Measurements from ENCODE around the gene TMCO2. TPM values are rescaled to one million over a fixed set of nuclear protein-coding genes. Genes with fewer than 3 reads are reported as not detected.
A peak's percentile ranks its signal among the peaks of the same experiment; 100 is the strongest.

TMCO2 gene
- total and polyA plus RNA-seq, 10 of the 15 experiments (the other 5 are each of a cell fraction or from before 2014, with no cell fraction given): not detected

DNA sequence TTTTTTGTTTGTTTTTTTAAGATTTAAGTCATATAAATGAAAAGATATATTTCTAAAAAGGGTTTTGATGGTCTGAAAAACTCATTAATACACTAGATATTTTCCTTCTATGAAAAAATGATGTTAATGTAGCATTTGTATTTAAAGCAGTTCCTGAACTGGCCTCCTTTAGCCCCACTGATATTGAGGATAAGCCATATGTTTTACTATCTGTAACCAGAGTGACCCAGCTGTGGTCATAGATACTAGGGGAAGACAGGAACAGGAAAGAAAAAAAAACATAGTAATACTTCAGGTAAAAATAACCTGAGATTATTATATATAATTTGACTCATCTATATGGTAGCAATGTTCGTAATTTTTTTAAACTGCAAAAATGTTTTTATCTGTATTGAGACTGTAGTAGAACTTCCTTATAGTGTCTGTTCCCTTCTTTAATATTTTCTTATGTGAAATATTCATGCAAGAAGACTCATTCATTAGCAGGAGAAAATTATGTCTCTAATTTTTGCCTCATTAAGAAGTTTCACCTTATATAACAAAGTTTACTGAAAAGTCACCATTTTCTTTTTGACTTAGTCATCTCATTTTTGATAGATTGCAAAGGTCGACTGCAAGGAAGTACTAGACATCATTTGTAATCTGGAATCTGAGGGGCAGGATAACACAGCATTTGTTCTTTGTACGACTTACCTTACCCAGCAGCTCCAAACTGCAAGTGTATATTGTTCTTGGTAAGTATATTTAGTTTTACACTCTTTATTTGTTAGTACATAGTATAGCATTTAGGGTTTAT is 25.6 kb upstream of the TMCO2 start (continued):
- TF ChIP-seq, protein P1, sequence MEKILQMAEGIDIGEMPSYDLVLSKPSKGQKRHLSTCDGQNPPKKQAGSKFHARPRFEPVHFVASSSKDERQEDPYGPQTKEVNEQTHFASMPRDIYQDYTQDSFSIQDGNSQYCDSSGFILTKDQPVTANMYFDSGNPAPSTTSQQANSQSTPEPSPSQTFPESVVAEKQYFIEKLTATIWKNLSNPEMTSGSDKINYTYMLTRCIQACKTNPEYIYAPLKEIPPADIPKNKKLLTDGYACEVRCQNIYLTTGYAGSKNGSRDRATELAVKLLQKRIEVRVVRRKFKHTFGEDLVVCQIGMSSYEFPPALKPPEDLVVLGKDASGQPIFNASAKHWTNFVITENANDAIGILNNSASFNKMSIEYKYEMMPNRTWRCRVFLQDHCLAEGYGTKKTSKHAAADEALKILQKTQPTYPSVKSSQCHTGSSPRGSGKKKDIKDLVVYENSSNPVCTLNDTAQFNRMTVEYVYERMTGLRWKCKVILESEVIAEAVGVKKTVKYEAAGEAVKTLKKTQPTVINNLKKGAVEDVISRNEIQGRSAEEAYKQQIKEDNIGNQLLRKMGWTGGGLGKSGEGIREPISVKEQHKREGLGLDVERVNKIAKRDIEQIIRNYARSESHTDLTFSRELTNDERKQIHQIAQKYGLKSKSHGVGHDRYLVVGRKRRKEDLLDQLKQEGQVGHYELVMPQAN (conservative IDR thresholded peaks at IDR 0.05): no peak
- TF ChIP-seq SMC3 (IDR thresholded peaks at IDR 0.05; ENCODE audit: borderline replicate concordance, low read length): no peak
- no peak for TF ChIP-seq EED (IDR thresholded peaks at IDR 0.05; ENCODE audit: low read depth)
- TF ChIP-seq RFX5 (IDR thresholded peaks at IDR 0.05; ENCODE audit: low read depth, low read length): no peak
- no peak for TF ChIP-seq MTA3 (IDR thresholded peaks at IDR 0.05; ENCODE audit: borderline replicate concordance, low read length)

- Histone ChIP-seq H4K20me1 (ENCODE audit: control insufficient read depth, insufficient read depth) (no peaks in the 10 kb centered on the region), H2AFZ (ENCODE audit: control insufficient read depth, low read depth, low read length) (no peak overlapping the region), H3K27ac (ENCODE audit: control insufficient read depth, insufficient read depth) (no peak overlapping the region), H3K4me3 (no peak overlapping the region), H3K4me2 (ENCODE audit: control insufficient read depth, insufficient read depth) (no peak overlapping the region), H3K79me2 (ENCODE audit: control insufficient read depth, insufficient read depth, low read length) (no peaks in the 10 kb centered on the region), H3K9me3 (replicated peaks; ENCODE audit: control insufficient read depth, insufficient read depth, low read length) (no peaks in the 10 kb centered on the region), H3K27me3 (replicated peaks in 1 of 2; ENCODE audit: control insufficient read depth in 2 of 2, insufficient read depth in 2 of 2, low read length in 1 of 2) (no peaks in the 10 kb centered on the region), H3K9ac (ENCODE audit: control insufficient read depth, insufficient read depth, low read length) (no peak overlapping the region), H3K36me3 (ENCODE audit: control insufficient read depth in 2 of 2, insufficient read depth in 2 of 2, low read length in 1 of 2) (peaks cover 0 to 5% of the 10 kb centered on the region in 2 experiments; a peak in 2 of 4 replicates), H3K4me1 (ENCODE audit: control insufficient read depth, insufficient read depth, low read length) (peaks cover 23% of the 10 kb centered on the region; the same call in 1 of the 2 replicates)
- intact Hi-C loops (cut with micrococcal nuclease; ENCODE audit: unreplicated experiment): no loop called here
- FAIRE-seq (no peak), DNase-seq (ENCODE audit: low read depth, low spot score) (no peak), ATAC-seq (no peak; the same call in 2 of the 3 replicates)
- POLR2A ChIA-PET: interaction anchor here (0.6 kb wide), 4 partner anchors 9 to 213 kb away, joined by 3 to 7 read pairs (median 6); no protein-coding TSS in a partner anchor
- WGBS (ENCODE audit: insufficient coverage, insufficient replicate concordance, low lambda C conversion rate, missing lambda C conversion rate): 25% methylated on average over 5 of the region's 6 CpGs
- in situ Hi-C loops (cut with MboI): no loop called here
- SMC1A ChIA-PET (ENCODE audit: uncharacterized antibody, unreplicated experiment): interaction anchor here (0.7 to 2.0 kb wide), 4 partner anchors 13 to 71 kb away, joined by 3 to 5 read pairs (median 4); no protein-coding TSS in a partner anchor
- RAD21 ChIA-PET (ENCODE audit: unreplicated experiment): interaction anchor here (0.7 to 1.4 kb wide), 2 partner anchors 71 to 308 kb away, joined by 3 to 5 read pairs; no protein-coding TSS in a partner anchor
- no TSS peak for BruUV-seq (replicated peaks)
- CTCF ChIA-PET: interaction anchor here (0.6 to 1.6 kb wide), 7 partner anchors 16 to 111 kb away, joined by 3 to 6 read pairs (median 3); no protein-coding TSS in a partner anchor
- TF ChIP-seq CEBPB (IDR thresholded peaks at IDR 0.05; ENCODE audit: borderline replicate concordance in 1 of 2, low read depth in 2 of 2, low read length in 2 of 2): no peak
- TF ChIP-seq SREBF1 (IDR thresholded peaks at IDR 0.05; ENCODE audit: low read length): no peak
- TF ChIP-seq, protein P2, sequence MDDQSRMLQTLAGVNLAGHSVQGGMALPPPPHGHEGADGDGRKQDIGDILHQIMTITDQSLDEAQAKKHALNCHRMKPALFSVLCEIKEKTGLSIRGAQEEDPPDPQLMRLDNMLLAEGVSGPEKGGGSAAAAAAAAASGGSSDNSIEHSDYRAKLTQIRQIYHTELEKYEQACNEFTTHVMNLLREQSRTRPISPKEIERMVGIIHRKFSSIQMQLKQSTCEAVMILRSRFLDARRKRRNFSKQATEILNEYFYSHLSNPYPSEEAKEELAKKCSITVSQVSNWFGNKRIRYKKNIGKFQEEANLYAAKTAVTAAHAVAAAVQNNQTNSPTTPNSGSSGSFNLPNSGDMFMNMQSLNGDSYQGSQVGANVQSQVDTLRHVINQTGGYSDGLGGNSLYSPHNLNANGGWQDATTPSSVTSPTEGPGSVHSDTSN (IDR thresholded peaks at IDR 0.05; ENCODE audit: insufficient replicate concordance, low read depth, low read length): no peak
- peak; percentile 63; the same call in 1 of the 2 replicates for TF ChIP-seq NFIC (IDR thresholded peaks at IDR 0.05; ENCODE audit: low read depth, low read length)
- TF ChIP-seq, protein P3, sequence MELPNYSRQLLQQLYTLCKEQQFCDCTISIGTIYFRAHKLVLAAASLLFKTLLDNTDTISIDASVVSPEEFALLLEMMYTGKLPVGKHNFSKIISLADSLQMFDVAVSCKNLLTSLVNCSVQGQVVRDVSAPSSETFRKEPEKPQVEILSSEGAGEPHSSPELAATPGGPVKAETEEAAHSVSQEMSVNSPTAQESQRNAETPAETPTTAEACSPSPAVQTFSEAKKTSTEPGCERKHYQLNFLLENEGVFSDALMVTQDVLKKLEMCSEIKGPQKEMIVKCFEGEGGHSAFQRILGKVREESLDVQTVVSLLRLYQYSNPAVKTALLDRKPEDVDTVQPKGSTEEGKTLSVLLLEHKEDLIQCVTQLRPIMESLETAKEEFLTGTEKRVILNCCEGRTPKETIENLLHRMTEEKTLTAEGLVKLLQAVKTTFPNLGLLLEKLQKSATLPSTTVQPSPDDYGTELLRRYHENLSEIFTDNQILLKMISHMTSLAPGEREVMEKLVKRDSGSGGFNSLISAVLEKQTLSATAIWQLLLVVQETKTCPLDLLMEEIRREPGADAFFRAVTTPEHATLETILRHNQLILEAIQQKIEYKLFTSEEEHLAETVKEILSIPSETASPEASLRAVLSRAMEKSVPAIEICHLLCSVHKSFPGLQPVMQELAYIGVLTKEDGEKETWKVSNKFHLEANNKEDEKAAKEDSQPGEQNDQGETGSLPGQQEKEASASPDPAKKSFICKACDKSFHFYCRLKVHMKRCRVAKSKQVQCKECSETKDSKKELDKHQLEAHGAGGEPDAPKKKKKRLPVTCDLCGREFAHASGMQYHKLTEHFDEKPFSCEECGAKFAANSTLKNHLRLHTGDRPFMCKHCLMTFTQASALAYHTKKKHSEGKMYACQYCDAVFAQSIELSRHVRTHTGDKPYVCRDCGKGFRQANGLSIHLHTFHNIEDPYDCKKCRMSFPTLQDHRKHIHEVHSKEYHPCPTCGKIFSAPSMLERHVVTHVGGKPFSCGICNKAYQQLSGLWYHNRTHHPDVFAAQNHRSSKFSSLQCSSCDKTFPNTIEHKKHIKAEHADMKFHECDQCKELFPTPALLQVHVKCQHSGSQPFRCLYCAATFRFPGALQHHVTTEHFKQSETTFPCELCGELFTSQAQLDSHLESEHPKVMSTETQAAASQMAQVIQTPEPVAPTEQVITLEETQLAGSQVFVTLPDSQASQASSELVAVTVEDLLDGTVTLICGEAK (IDR thresholded peaks at IDR 0.05; ENCODE audit: borderline replicate concordance): no peak
- peak; percentile 76 for TF ChIP-seq JUNB (IDR thresholded peaks at IDR 0.05)
- no peak for TF ChIP-seq PAX5 (IDR thresholded peaks at IDR 0.05; ENCODE audit: borderline replicate concordance, low read depth, low read length)
- 0 out of 2 replicates have a peak, but pooled peaks have one; percentile 40 for TF ChIP-seq MEF2A (IDR thresholded peaks at IDR 0.05; ENCODE audit: insufficient read depth, low read depth, low read length)
- 0 out of 2 replicates have a peak, but pooled peaks have one; percentile 23 for TF ChIP-seq EED (IDR thresholded peaks at IDR 0.05; ENCODE audit: low read depth)
- TF ChIP-seq FOXM1 (IDR thresholded peaks at IDR 0.05; ENCODE audit: low read depth, low read length): peak; percentile 33; the same call in 1 of the 2 replicates
Observed at GRCh38 chr1:40224040-40224439, 23.7 kb upstream of the TMCO2 start.
